Right renal pelvis (tissue), 4 donors: Measurements from ENCODE around the gene DPM2. TPM values are rescaled to one million over a fixed set of nuclear protein-coding genes. Genes with fewer than 3 reads are reported as not detected.

Experiments
- DNase-seq, 4 donors: peaks; one replicate each; pipeline ENCODE4 v3.0.0-alpha.2; 2013; ENCODE audit warnings: low read depth in 4 of 4, low spot score in 3 of 4, missing footprints in 1 of 4
- polyA plus RNA-seq, 4 donors: library from polyadenylated mRNA; unstranded; fragments of 120-200 nt; gene quantifications; one replicate each; pipeline ENCODE4 v1.2.1, GENCODE V29; 2013; ENCODE audit not compliant: insufficient read length in 4 of 4

DPM2 gene
- polyA plus RNA-seq, 4 donors: 36.0 to 38.2 (median 36.9) TPM

DNA sequence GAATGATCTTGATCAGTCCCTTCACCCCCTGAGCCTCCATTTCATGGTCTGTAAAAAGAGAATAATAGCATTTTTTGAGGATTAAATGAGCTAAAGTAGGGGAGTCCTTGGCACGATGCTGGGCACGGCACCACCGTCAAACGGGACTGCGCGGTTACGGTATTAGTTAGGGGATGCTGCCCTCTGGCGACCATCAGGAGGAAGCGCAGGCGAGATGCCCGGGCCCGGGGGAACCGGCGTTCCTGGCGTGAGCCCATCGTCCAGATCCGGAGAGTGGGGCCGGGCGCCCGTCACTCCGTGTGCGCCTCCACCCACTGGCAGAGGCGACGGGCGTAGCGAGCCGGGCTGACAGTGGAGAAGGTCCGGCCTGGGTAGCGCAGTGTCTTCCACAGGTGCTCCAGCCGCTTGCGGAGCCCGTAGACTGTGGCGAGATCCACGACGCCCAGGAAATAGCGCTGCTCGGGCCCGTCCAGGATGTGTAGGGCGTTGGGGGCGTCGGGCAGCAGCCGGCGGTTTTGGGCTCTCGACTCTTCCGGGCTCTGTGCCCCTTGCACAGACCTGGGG lies 16.0 kb downstream of the DPM2 start:
- DNase-seq: no peak

GRCh38 chr9:127920794-127921193 lies 16.9 kb downstream of the DPM2 start:
- DNase-seq: no peak

GRCh38 chr9:127919253-127919815 lies 18.3 kb downstream of the DPM2 start:
- no peak for DNase-seq

- DNase-seq: no peak
These were observed 19.2 kb downstream of the DPM2 start for GRCh38 chr9:127918183-127919107.

GRCh38 chr9:127917603-127918002 lies 20.1 kb downstream of the DPM2 start:
- DNase-seq: no peak

DNA sequence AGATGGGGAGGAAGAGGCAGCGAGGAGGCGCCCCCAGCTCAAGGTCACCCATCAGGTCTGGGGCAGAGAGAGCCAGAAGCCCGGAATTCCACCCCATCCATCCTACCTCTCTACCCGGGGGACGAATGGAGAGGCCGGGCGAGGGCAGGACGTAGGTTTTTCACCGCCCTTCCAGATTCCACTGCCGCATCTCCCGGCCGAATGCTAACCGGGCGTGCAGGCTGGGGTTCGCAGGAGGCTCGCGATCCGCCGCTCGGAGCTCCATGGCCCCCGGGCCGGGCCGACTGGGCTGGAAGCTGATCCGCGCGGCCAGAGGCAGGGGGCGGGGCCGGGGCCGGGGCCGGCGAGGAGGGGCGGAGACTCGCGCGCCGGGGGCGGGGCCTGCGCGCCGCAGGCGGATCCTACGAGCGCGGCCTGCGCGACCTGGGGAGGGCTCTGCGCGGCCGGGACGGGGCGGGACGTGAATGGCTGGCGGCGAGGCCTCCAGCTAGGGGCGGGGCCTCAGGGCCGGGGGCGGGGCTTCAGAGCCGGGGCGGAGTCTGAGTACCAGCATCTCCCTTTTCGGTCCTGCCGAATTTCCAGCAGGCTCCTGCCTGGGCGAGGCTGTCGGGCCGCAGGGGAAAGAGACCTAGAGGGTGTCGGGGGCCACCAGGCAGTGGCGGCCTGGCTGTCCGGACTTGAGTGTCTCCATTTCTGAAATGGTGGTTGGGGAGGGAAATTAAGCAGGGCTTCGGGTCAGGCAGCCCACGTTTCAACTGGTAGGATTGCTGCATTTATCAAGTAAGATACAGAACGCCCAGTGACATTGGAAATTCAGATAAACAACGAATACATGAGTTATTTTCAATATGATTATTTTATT lies 20.7 kb downstream of the DPM2 start, which contains the start of gene ST6GALNAC4:
TSS of gene ST6GALNAC4 (minus strand) at position 322 of the 862 bp plus-strand sequence. CDS start 622 bp downstream, outside the sequence.
- peak in 1 of 4 donors; percentile 77 for DNase-seq

DNA sequence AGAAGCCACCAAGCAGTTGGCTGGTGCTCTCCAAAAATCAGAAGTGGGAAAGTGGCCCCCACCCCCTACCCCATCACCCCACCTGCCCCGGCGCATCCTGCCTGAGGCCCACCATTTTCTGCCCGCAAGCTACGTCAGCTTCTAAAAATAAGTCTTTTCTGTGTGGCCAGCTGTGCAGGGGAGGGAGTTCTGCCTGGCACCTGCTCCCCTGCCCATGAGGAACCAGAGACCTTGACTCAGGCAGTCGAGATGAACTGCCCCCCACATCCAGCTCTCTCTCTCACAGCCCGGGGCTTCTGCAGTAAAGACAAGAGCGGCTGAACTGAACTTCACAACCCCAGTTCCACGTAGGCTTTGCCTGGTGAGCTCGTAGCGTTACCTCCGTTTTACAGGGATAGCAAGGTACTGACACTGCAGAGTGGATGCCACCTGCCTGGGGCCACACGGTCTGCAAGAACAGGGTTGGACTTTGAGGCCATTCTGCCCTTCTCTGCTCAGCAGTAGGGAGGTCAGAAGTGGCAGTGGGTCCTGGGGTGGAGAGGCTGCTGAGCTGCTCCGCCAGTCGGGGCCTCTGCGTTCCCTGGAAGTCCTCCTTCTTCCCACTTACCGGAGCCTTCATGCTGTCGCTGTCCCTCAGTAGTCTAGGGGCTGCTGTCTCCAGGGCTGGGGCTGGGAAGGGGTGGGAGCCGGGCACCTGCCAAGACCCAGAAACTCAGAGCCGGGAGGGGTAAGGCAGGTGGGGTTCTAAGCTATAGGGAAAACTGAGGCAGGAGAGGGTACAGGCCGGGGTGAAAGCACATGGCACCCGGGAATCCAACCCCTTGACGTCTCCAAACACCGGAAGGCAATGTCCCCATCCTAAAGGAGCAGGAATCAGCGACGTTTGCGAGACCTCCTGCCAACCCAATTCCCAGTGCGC lies 21.6 kb downstream of the DPM2 start:
- DNase-seq: no peak

GRCh38 chr9:127915325-127915752 lies 22.3 kb downstream of the DPM2 start:
- no peak for DNase-seq

- DNase-seq: no peak
These were observed 24.0 kb downstream of the DPM2 start for GRCh38 chr9:127913682-127914081.

- DNase-seq: no peak
These were observed 24.8 kb downstream of the DPM2 start for GRCh38 chr9:127912882-127913281.

- DNase-seq: no peak
These were observed 25.4 kb downstream of the DPM2 start for GRCh38 chr9:127912296-127912695.

- DNase-seq: no peak
These were observed 26.9 kb downstream of the DPM2 start for GRCh38 chr9:127910613-127911205.

GRCh38 chr9:127909839-127910273 lies 27.8 kb downstream of the DPM2 start:
- DNase-seq: no peak

DNA sequence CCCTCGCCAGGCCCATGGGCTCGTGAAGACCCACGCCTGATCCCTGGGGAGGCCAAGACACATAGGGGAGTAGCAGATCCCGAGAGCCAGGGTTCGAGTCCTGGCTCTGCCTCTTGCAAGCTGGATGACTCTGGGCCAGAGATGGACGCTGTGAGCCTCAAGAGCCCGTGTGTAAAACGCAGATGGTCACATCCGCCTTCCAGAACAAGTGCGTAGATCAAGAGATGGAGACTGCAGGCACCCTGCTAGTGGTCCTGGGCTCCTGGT lies 29.1 kb downstream of the DPM2 start:
- no peak for DNase-seq

GRCh38 chr9:127907867-127908659 lies 29.6 kb downstream of the DPM2 start:
- no peak for DNase-seq

GRCh38 chr9:127905788-127906191 lies 31.9 kb downstream of the DPM2 start:
- no peak for DNase-seq

GRCh38 chr9:127905004-127905728 lies 32.5 kb downstream of the DPM2 start:
- DNase-seq: no peak

GRCh38 chr9:127904561-127905003 lies 33.1 kb downstream of the DPM2 start:
- DNase-seq: no peak
